Loucy (cell line): ENCODE data around the gene AGPAT1.

Experiments
- H2AFZ ChIP-seq: fragments of 200-600 bp; sonication (generic); 2 replicates; pipeline ENCODE4 v1.6.0; 2016; ENCODE audit warnings: antibody characterized with exemption, mild to moderate bottlenecking, low read length, moderate library complexity
- H3F3A ChIP-seq: fragments of 200-600 bp; 2 replicates; pipeline ENCODE4 v1.6.0; 2016; ENCODE audit warnings: antibody characterized with exemption, low read depth, mild to moderate bottlenecking
- H3K27me3 ChIP-seq: fragments of 200-600 bp; sonication (generic); 2 replicates; pipeline ENCODE4 v1.6.1; 2014; ENCODE audit warnings: low read length, mild to moderate bottlenecking; ENCODE audit not compliant: insufficient read depth, poor library complexity, severe bottlenecking
- H3K36me3 ChIP-seq: fragments of 200-600 bp; sonication (generic); 2 replicates; pipeline ENCODE4 v1.6.1; 2016; ENCODE audit warnings: low read length; ENCODE audit not compliant: insufficient read depth
- H3K4me1 ChIP-seq: fragments of 200-600 bp; sonication (generic); 2 replicates; pipeline ENCODE4 v1.5.1; 2014; ENCODE audit warnings: low read length, mild to moderate bottlenecking; ENCODE audit not compliant: insufficient read depth, poor library complexity, severe bottlenecking
- H3K4me2 ChIP-seq: fragments of 200-600 bp; sonication (generic); 2 replicates; pipeline ENCODE4 v1.6.0; 2014; ENCODE audit warnings: antibody characterized with exemption, low read length, low read depth, mild to moderate bottlenecking; ENCODE audit not compliant: poor library complexity, severe bottlenecking
- H3K4me3 ChIP-seq: fragments of 200-600 bp; sonication (generic); 2 replicates; pipeline ENCODE4 v1.5.1; 2014; ENCODE audit warnings: low read length, mild to moderate bottlenecking, mixed read lengths; ENCODE audit not compliant: poor library complexity, severe bottlenecking
- H3K79me2 ChIP-seq: fragments of 200-600 bp; sonication (generic); 2 replicates; pipeline ENCODE4 v1.6.1; 2014; ENCODE audit warnings: low read length; ENCODE audit not compliant: insufficient read depth
- H3K9ac ChIP-seq: fragments of 200-600 bp; sonication (generic); 2 replicates; pipeline ENCODE4 v1.6.0; 2014; ENCODE audit warnings: mild to moderate bottlenecking, low read depth, low read length, moderate library complexity; ENCODE audit not compliant: poor library complexity, severe bottlenecking
- H3K9me2 ChIP-seq: fragments of 200-600 bp; sonication (generic); replicated peaks from 2 replicates; pipeline ENCODE4 v1.6.1; 2016; ENCODE audit warnings: low read depth, low read length, mixed read lengths
- H3K9me3 ChIP-seq: fragments of 200-600 bp; sonication (generic); 2 replicates; pipeline ENCODE4 v1.6.1; 2014; ENCODE audit warnings: mild to moderate bottlenecking, antibody characterized with exemption, low read length, low read depth; ENCODE audit not compliant: insufficient read depth
- H4K20me1 ChIP-seq: fragments of 200-600 bp; sonication (generic); 2 replicates; pipeline ENCODE4 v1.6.0; 2014; ENCODE audit warnings: antibody characterized with exemption, low read length, mild to moderate bottlenecking; ENCODE audit not compliant: insufficient read depth, poor library complexity, severe bottlenecking
- EZH2phosphoT487 ChIP-seq: fragments of 200-600 bp; IDR thresholded peaks from 2 replicates; pipeline ENCODE4 v1.6.1; 2018; ENCODE audit warnings: antibody characterized with exemption, mild to moderate bottlenecking, moderate library complexity, borderline replicate concordance
- TF ChIP-seq, protein P1 (sequence below): fragments of 200-600 bp; sonication (generic); conservative IDR thresholded peaks from 2 replicates; pipeline ENCODE4 v1.5.1; 2014; ENCODE audit warnings: mild to moderate bottlenecking, antibody characterized with exemption, low read length

The AGPAT1 gene

DNA sequence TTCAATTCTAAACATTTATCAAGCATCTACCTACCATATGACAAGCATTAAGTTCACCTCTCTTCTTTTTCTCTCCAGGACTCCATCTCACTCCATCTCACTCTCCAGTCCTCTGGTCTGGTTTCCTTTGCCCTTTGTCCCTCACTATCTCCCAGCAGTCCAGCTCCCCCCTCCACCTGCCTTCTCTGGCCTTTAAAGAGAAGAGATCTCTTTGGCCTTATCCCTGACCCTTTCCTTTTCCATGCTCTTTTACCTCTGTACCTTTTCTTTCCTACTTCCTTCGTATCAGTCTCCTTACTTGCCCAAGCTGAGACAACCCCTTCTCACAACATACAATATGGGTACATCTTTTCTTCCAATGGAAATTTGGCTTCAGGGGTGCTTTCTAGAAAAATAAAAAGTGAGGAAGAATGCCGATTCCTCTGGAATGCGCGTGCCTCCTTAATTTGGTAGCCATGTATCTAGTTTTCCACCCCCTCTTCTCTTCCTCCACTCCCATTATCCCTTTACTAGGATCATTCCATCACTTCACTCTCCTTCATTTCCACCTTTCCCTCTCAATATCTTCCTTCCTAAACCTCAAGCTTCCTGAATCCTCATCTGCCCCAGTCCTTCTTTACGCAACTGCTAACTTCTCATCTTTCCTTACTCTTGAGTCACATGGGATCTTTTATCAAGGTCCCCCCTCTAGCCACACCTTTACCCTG, 745 bp upstream of the AGPAT1 start:
- no peaks in the 10 kb centered on the region for H3K9me3 ChIP-seq
- H3K36me3 ChIP-seq, result no peaks in the 10 kb centered on the region
- H3K4me1 ChIP-seq, result peaks cover 47% of the 10 kb centered on the region
- peaks cover 64% of the 10 kb centered on the region for H3K79me2 ChIP-seq
- peak overlapping the region; percentile 98 for H3K9ac ChIP-seq
- H3F3A ChIP-seq, result peaks cover 4% of the 10 kb centered on the region; the same call in 1 of the 2 replicates
- H3K4me3 ChIP-seq, result peak overlapping the region; percentile 88
- H2AFZ ChIP-seq, result no peak overlapping the region; the same call in 1 of the 2 replicates
- H3K4me2 ChIP-seq, result peak overlapping the region; percentile 88
- TF ChIP-seq EZH2phosphoT487, result no peak
- TF ChIP-seq, protein P1, sequence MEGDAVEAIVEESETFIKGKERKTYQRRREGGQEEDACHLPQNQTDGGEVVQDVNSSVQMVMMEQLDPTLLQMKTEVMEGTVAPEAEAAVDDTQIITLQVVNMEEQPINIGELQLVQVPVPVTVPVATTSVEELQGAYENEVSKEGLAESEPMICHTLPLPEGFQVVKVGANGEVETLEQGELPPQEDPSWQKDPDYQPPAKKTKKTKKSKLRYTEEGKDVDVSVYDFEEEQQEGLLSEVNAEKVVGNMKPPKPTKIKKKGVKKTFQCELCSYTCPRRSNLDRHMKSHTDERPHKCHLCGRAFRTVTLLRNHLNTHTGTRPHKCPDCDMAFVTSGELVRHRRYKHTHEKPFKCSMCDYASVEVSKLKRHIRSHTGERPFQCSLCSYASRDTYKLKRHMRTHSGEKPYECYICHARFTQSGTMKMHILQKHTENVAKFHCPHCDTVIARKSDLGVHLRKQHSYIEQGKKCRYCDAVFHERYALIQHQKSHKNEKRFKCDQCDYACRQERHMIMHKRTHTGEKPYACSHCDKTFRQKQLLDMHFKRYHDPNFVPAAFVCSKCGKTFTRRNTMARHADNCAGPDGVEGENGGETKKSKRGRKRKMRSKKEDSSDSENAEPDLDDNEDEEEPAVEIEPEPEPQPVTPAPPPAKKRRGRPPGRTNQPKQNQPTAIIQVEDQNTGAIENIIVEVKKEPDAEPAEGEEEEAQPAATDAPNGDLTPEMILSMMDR, result no peak
- no peaks in the 10 kb centered on the region for H3K9me2 ChIP-seq
- H4K20me1 ChIP-seq, result no peaks in the 10 kb centered on the region
- no peaks in the 10 kb centered on the region for H3K27me3 ChIP-seq

DNA sequence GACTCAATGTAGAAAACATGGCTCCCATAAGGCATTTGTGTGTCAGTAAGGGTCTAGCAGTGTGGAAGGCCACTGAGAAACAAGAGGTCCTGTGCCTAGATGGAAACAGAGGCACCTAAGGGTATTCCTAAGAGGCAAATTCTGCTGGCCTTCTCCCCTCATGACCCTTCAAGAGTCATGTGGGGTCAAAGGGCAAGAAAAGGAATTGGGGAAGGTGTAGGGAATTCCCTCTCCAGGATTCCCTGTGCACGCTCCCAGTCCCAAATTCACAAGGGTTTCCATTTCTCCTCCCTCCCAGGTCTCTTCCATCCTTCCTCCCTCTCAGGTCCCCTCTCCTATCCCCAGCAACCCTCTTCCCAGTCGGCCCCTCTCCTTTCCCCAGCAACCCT, 568 bp downstream of the AGPAT1 start:
- H3K4me1 ChIP-seq, result peaks cover 47% of the 10 kb centered on the region
- H3K4me2 ChIP-seq, result peak overlapping the region; percentile 85
- H3K9ac ChIP-seq, result peak overlapping the region; percentile 98
- H3K79me2 ChIP-seq, result peaks cover 52% of the 10 kb centered on the region
- H2AFZ ChIP-seq, result no peak overlapping the region
- H3K36me3 ChIP-seq, result no peaks in the 10 kb centered on the region
- TF ChIP-seq, protein P1, result no peak
- TF ChIP-seq EZH2phosphoT487, result no peak
- no peaks in the 10 kb centered on the region for H3K27me3 ChIP-seq
- H4K20me1 ChIP-seq, result no peaks in the 10 kb centered on the region
- no peaks in the 10 kb centered on the region for H3K9me2 ChIP-seq
- H3K4me3 ChIP-seq, result peak overlapping the region; percentile 88
- no peaks in the 10 kb centered on the region for H3K9me3 ChIP-seq
- peaks cover 4% of the 10 kb centered on the region; the same call in 1 of the 2 replicates for H3F3A ChIP-seq

DNA sequence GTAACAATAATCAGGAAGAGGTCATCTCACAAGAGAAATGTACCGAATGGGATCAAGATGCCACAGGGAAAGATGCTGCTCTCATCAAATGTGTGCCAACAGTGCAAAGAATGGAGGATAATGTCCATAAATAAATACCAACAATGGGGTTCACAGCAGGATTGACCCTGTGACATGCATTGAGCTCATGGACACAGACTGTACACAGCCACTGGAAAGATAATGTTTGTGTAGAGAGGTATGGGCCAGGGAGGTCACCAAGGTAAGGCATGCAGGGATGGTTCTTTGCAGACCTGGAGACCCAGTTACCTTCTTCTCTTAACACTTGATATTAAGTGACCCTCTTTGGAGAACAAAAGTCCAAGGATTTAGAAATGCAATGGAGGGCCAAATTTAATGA, 1.5 kb downstream of the AGPAT1 start:
- Histone ChIP-seq H3K27me3 (no peaks in the 10 kb centered on the region), H3K9me3 (no peaks in the 10 kb centered on the region), H3K4me1 (peaks cover 40% of the 10 kb centered on the region), H3K9me2 (no peaks in the 10 kb centered on the region), H2AFZ (no peak overlapping the region), H3K79me2 (peaks cover 43% of the 10 kb centered on the region), H3K4me3 (peak overlapping the region; percentile 88), H3K9ac (peak overlapping the region; percentile 8), H4K20me1 (no peaks in the 10 kb centered on the region), H3K4me2 (peak overlapping the region; percentile 85), H3F3A (peaks cover 4% of the 10 kb centered on the region; the same call in 1 of the 2 replicates), H3K36me3 (no peaks in the 10 kb centered on the region)
- TF ChIP-seq, protein P1, result no peak
- TF ChIP-seq EZH2phosphoT487, result no peak
